Sciatic nerve (tissue), 2 donors: ENCODE measurements around the gene SPTBN4. TPM values are rescaled to one million over a fixed set of nuclear protein-coding genes. Genes with fewer than 3 reads are reported as not detected.
"Not testable (repeated sequence)": the region's sequence is repeated elsewhere in the genome, so short reads cannot be mapped to it uniquely, and the experiment has no call there.

Experiments used
- ATAC-seq: fragments of 200-7000 bp; cut with Tn5 transposase; one replicate; pipeline ENCODE4 v1.9.1; 2020; ENCODE audit warnings: mild to moderate bottlenecking, moderate library complexity
- DNase-seq: peaks from one replicate; pipeline ENCODE4 v3.0.0-alpha.2; 2020; ENCODE audit warnings: low spot score
- intact Hi-C: fragments of 100-400 bp; cut with DNase I; formaldehyde crosslinking; loops from one replicate; pipeline ENCODE4 v1.14.2; 2022
- total RNA-seq: library from RNA; stranded (reverse); fragmentation: NEBNext Ultra II Directional; extraction: Animal tissue kit (Norgen Biotek cat#: 25700); gene quantifications from one replicate; pipeline ENCODE4 v1.2.1, GENCODE V29; 2021
- donor health status: DM: no; HTN: no; CAD: no.
- donor health status: DM: no; HTN: no; CAD: no.

Gene SPTBN4
- total RNA-seq, 1 donor from 2014 or later, result 20.9 TPM

- intact Hi-C loops, result loop anchor here (5.0 kb wide), 1 partner anchor 1823 kb away; no protein-coding TSS in a partner anchor
- ATAC-seq, result peak; percentile 70
- DNase-seq, result peak; percentile 94
Observed at GRCh38 chr19:40614622-40615411, 148.0 kb downstream of the SPTBN4 start.

- intact Hi-C loops, result no loop called here
- no peak for ATAC-seq
- no peak for DNase-seq
Observed at GRCh38 chr19:40616178-40616577, 149.4 kb downstream of the SPTBN4 start.

- ATAC-seq (no peak), DNase-seq (no peak)
- intact Hi-C loops, result no loop called here
Observed at GRCh38 chr19:40616941-40617340, 150.1 kb downstream of the SPTBN4 start.

- DNase-seq, result no peak
- intact Hi-C loops, result no loop called here
- no peak for ATAC-seq
Observed at GRCh38 chr19:40617961-40618360, 151.2 kb downstream of the SPTBN4 start.

GRCh38 chr19:40619333-40620160 is 152.7 kb downstream of the SPTBN4 start:
- intact Hi-C loops, result no loop called here
- ATAC-seq, result no peak
- no peak for DNase-seq

- intact Hi-C loops, result no loop called here
- DNase-seq, result no peak
- ATAC-seq, result no peak
Observed at GRCh38 chr19:40620161-40620485, 153.3 kb downstream of the SPTBN4 start.

GRCh38 chr19:40621283-40621682 is 154.5 kb downstream of the SPTBN4 start:
- ATAC-seq (no peak), DNase-seq (no peak)
- intact Hi-C loops, result no loop called here

GRCh38 chr19:40621966-40622772 is 155.4 kb downstream of the SPTBN4 start:
- no peak for ATAC-seq
- intact Hi-C loops, result no loop called here

GRCh38 chr19:40622773-40623075 is 155.9 kb downstream of the SPTBN4 start:
- ATAC-seq (no peak), DNase-seq (no peak)
- intact Hi-C loops, result no loop called here

More at GRCh38 chr19:40621966-40622772, 155.4 kb downstream of the SPTBN4 start:
- no peak for DNase-seq

GRCh38 chr19:40623403-40624251 is 156.8 kb downstream of the SPTBN4 start:
- ATAC-seq (peak; percentile 27), DNase-seq (peak; percentile 69)
- intact Hi-C loops, result no loop called here

- intact Hi-C loops, DNase-seq, ATAC-seq: not testable (repeated sequence)
Observed at GRCh38 chr19:40624369-40625153, 157.8 kb downstream of the SPTBN4 start.

GRCh38 chr19:40625406-40626120 is 158.8 kb downstream of the SPTBN4 start:
- ATAC-seq (no peak), DNase-seq (no peak)
- intact Hi-C loops, result no loop called here

Other genes with a start within 250 kb of the SPTBN4 start
- not detected for gene TTC9B, start 248.6 kb upstream of the SPTBN4 start, total RNA-seq
- gene CCNP, start 240.3 kb upstream of the SPTBN4 start, total RNA-seq, result 0.40 TPM
- gene AKT2, start 181.7 kb upstream of the SPTBN4 start, total RNA-seq, result 130 TPM
- 15.2 TPM for gene C19orf47, start 118.6 kb upstream of the SPTBN4 start, total RNA-seq
- 218 TPM for gene PLD3, start 118.3 kb upstream of the SPTBN4 start, total RNA-seq
- gene HIPK4, start 76.8 kb upstream of the SPTBN4 start, total RNA-seq, result 0.36 TPM
- 801 TPM for gene PRX, start 53.6 kb upstream of the SPTBN4 start, total RNA-seq
- gene SERTAD1, start 41.0 kb upstream of the SPTBN4 start, total RNA-seq, result 18.0 TPM
- gene SERTAD3, start 22.7 kb upstream of the SPTBN4 start, total RNA-seq, result 47.2 TPM
- 83.8 TPM for gene BLVRB, start 1.3 kb upstream of the SPTBN4 start, total RNA-seq
- gene SHKBP1, start 109.9 kb downstream of the SPTBN4 start, total RNA-seq, result 58.7 TPM
- gene LTBP4, start 134.4 kb downstream of the SPTBN4 start, total RNA-seq, result 1,227 TPM
- 123 TPM for gene NUMBL, start 223.7 kb downstream of the SPTBN4 start, total RNA-seq
- 45.4 TPM for gene COQ8B, start 249.9 kb downstream of the SPTBN4 start, total RNA-seq